AG09309 (cell line): ENCODE measurements around the gene GALNT18.

Experiments used
- DNase-seq: peaks from one replicate; pipeline ENCODE4 v3.0.0-alpha.2; 2010; ENCODE audit warnings: low read depth
- H3K4me3 ChIP-seq: 2 replicates; pipeline ENCODE4 v1.5.1; 2011; ENCODE audit warnings: mild to moderate bottlenecking, low read depth, low read length, moderate library complexity; ENCODE audit not compliant: control insufficient read depth
- CTCF ChIP-seq: IDR thresholded peaks from 2 replicates; pipeline ENCODE4 v1.5.1; 2011; ENCODE audit warnings: mild to moderate bottlenecking, low read depth, low read length, inconsistent platforms; ENCODE audit not compliant: insufficient read depth, control insufficient read depth; ENCODE audit errors: missing control alignments

Gene GALNT18

GRCh38 chr11:11441516-11441915 is 180.3 kb downstream of the GALNT18 start:
- TF ChIP-seq CTCF = no peak
- H3K4me3 ChIP-seq = no peak overlapping the region
- no peak for DNase-seq

- DNase-seq = no peak
- TF ChIP-seq CTCF = no peak
- no peak overlapping the region for H3K4me3 ChIP-seq
Observed at GRCh38 chr11:11441091-11441490, 180.7 kb downstream of the GALNT18 start.

DNA sequence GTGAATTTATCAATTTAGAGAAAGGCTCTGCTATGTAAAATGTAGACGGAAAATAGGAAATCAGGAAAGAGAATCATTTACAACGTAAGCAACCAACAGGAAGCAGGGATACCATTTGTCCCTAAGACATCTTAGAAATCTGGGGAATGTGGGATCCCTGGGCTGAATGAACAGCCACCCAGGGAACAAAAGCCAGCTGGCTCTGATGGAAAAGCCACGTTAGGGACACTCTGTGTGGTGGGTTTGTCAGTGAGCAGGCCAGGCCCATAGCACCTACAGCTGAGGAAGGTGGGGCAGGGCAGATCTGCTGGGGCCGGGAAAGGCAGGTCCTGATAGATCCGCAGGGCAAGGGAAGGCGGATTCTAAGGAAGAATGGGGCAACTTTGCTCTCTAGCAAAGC is 181.7 kb downstream of the GALNT18 start:
- no peak for TF ChIP-seq CTCF
- no peak for DNase-seq
- no peak overlapping the region for H3K4me3 ChIP-seq

GRCh38 chr11:11439591-11439990 is 182.2 kb downstream of the GALNT18 start:
- no peak for TF ChIP-seq CTCF
- no peak overlapping the region for H3K4me3 ChIP-seq
- no peak for DNase-seq

GRCh38 chr11:11436715-11437313 is 185.0 kb downstream of the GALNT18 start:
- no peak overlapping the region for H3K4me3 ChIP-seq
- no peak for TF ChIP-seq CTCF
- DNase-seq = no peak

- no peak overlapping the region for H3K4me3 ChIP-seq
- DNase-seq = no peak
- no peak for TF ChIP-seq CTCF
Observed at GRCh38 chr11:11435635-11436034, 186.2 kb downstream of the GALNT18 start.

DNA sequence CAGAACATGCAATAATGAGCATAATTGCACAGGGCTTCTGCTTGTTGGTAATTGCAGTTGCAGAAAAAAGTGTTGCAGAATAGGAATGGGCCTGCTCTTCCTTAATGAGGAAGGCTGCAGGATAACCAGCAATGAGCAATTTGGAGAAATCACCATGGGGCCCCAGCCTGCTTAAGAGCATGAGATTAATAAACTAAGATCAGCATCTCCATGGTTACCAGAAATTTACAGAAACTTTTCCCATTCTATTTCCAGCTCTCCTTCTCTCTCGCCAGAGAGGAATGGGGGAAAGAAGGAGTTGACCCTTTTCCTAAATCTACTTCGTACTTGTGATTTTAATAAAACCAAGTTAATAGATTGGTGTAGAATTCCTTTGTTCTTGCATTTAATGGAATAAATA is 187.8 kb downstream of the GALNT18 start:
- no peak for TF ChIP-seq CTCF
- DNase-seq = no peak
- no peak overlapping the region for H3K4me3 ChIP-seq
